H1 (cell line): ENCODE results near the gene FRMPD4. TPM values are rescaled to one million over a fixed set of nuclear protein-coding genes. Genes with fewer than 3 reads are reported as not detected.

Experiments
- CTCF ChIA-PET: fragments of 300-600 bp; sonication (Branson Sonifier 250); formaldehyde crosslinking; loops from one replicate; lab custom pipeline; 2021; ENCODE audit not compliant: partially characterized antibody; lab: Charles Lee
- POLR2A ChIA-PET: fragments of 300-600 bp; sonication (Branson Sonifier 250); formaldehyde crosslinking; loops from one replicate; lab custom pipeline; 2021; ENCODE audit warnings: inconsistent platforms; ENCODE audit not compliant: partially characterized antibody; lab: Charles Lee
- DNase-seq, 2 experiments: peaks; one replicate each; pipeline versions ENCODE4 v3.0.0 to v3.0.0-alpha.2; 2010 to 2022; ENCODE audit warnings: low spot score in 2 of 2, low read depth in 1 of 2, mixed read lengths in 1 of 2
- FAIRE-seq: peaks from 2 replicates; lab custom pipeline; 2011; peaks lifted over from hg19 to GRCh38; lab: Jason Lieb, UNC
- H2AFZ ChIP-seq: 2 replicates; pipeline ENCODE4 v1.8.1; 2012; ENCODE audit warnings: low read length, inconsistent platforms
- H2AK5ac ChIP-seq: 2 replicates; pipeline ENCODE4 v1.6.1; 2013; ENCODE audit warnings: low read depth, low read length
- H2BK120ac ChIP-seq: replicated peaks from 2 replicates; pipeline ENCODE3; 2013; ENCODE audit warnings: low read depth, low read length, inconsistent platforms
- H2BK12ac ChIP-seq: 2 replicates; pipeline ENCODE4 v1.6.1; 2013; ENCODE audit warnings: low read depth, low read length
- H2BK15ac ChIP-seq: 2 replicates; pipeline ENCODE4 v1.6.1; 2013; ENCODE audit warnings: low read length
- H2BK20ac ChIP-seq: 2 replicates; pipeline ENCODE4 v1.6.1; 2013; ENCODE audit warnings: low read length
- H2BK5ac ChIP-seq: 2 replicates; pipeline ENCODE4 v1.6.1; 2013; ENCODE audit warnings: low read depth, low read length
- H3K14ac ChIP-seq: 2 replicates; pipeline ENCODE4 v1.6.1; 2013; ENCODE audit warnings: inconsistent platforms; ENCODE audit not compliant: insufficient read length
- H3K18ac ChIP-seq: 2 replicates; pipeline ENCODE4 v1.6.1; 2013; ENCODE audit warnings: low read length; ENCODE audit errors: extremely low read depth
- H3K23ac ChIP-seq: 2 replicates; pipeline ENCODE4 v1.6.1; 2013; ENCODE audit warnings: inconsistent platforms; ENCODE audit not compliant: insufficient read length
- H3K23me2 ChIP-seq: 2 replicates; pipeline ENCODE4 v1.6.1; 2013; ENCODE audit warnings: low read depth, low read length
- H3K27ac ChIP-seq: 2 replicates; pipeline ENCODE4 v1.6.1; 2011; ENCODE audit warnings: low read depth, low read length, inconsistent platforms
- H3K27me3 ChIP-seq, 4 experiments: replicated peaks in 1 of 4; 1 replicate in 1 of 4; 2 replicates in 3 of 4; pipeline versions ENCODE4 v1.6.1 to v1.8.1; 2011 to 2013; ENCODE audit warnings: low read length in 3 of 4, mild to moderate bottlenecking in 3 of 4, inconsistent platforms in 2 of 4, mixed read lengths in 2 of 4, moderate library complexity in 1 of 4; ENCODE audit not compliant: control insufficient read depth in 3 of 4, insufficient read depth in 3 of 4; ENCODE audit errors: extremely low read depth in 1 of 4
- H3K36me3 ChIP-seq, 4 experiments: 2 replicates each; pipeline versions ENCODE4 v1.6.1 to v1.8.1; 2011 to 2013; ENCODE audit warnings: mild to moderate bottlenecking in 4 of 4, low read length in 3 of 4, moderate library complexity in 2 of 4, control low read depth in 1 of 4, inconsistent platforms in 1 of 4; ENCODE audit not compliant: insufficient read depth in 4 of 4, control insufficient read depth in 2 of 4
- H3K4ac ChIP-seq: replicated peaks from 2 replicates; pipeline ENCODE3; 2013; ENCODE audit warnings: low read length, low read depth, mixed read lengths, inconsistent platforms; ENCODE audit not compliant: insufficient read length
- H3K4me1 ChIP-seq, 4 experiments: replicated peaks in 1 of 4; 1 replicate in 1 of 4; 2 replicates in 3 of 4; pipeline versions ENCODE4 v1.6.1 to v1.8.1; 2011 to 2013; ENCODE audit warnings: low read length in 3 of 4, inconsistent platforms in 2 of 4, mixed read lengths in 1 of 4; ENCODE audit not compliant: insufficient read depth in 4 of 4, control insufficient read depth in 3 of 4
- H3K4me2 ChIP-seq, 2 experiments: 2 replicates each; pipeline versions ENCODE4 v1.6.1 to v1.8.1; 2011 to 2013; ENCODE audit warnings: low read depth in 2 of 2, low read length in 2 of 2, control low read depth in 1 of 2, inconsistent platforms in 1 of 2, mild to moderate bottlenecking in 1 of 2; ENCODE audit not compliant: insufficient read depth in 1 of 2
- H3K4me3 ChIP-seq, 4 experiments: fragments of 200-600, 300-600 bp in 1 of 4; sonication (generic), shearing (Covaris generic), sonication (Bioruptor Twin) in 1 of 4; 2 replicates each; pipeline versions ENCODE4 v1.5.1 to v1.8.1; 2011 to 2016; ENCODE audit warnings: low read length in 4 of 4, low read depth in 3 of 4, control low read depth in 2 of 4, inconsistent platforms in 2 of 4, mild to moderate bottlenecking in 2 of 4, mixed read lengths in 1 of 4, moderate library complexity in 1 of 4; ENCODE audit not compliant: insufficient read depth in 2 of 4; ENCODE audit errors: extremely low read depth in 1 of 4
- H3K56ac ChIP-seq: replicated peaks from 2 replicates; pipeline ENCODE3; 2013; ENCODE audit warnings: low read depth, mild to moderate bottlenecking, mixed read lengths, low read length, inconsistent platforms; ENCODE audit not compliant: insufficient read length
- H3K79me1 ChIP-seq: 2 replicates; pipeline ENCODE4 v1.6.1; 2013; ENCODE audit warnings: low read depth, low read length, control low read depth
- H3K79me2 ChIP-seq, 2 experiments: 2 replicates each; pipeline versions ENCODE4 v1.6.1 to v1.8.1; 2012 to 2013; ENCODE audit warnings: low read length in 2 of 2, mild to moderate bottlenecking in 2 of 2, inconsistent platforms in 1 of 2; ENCODE audit not compliant: insufficient read depth in 2 of 2, control insufficient read depth in 1 of 2
- H3K9ac ChIP-seq, 4 experiments: replicated peaks in 1 of 4; 1 replicate in 1 of 4; 2 replicates in 3 of 4; pipeline versions ENCODE4 v1.6.1 to v1.8.1; 2011 to 2013; ENCODE audit warnings: low read depth in 3 of 4, low read length in 3 of 4, control low read depth in 2 of 4, mild to moderate bottlenecking in 2 of 4, moderate library complexity in 2 of 4, inconsistent platforms in 1 of 4; ENCODE audit errors: extremely low read depth in 1 of 4
- H3K9me3 ChIP-seq, 2 experiments: 2 replicates each; pipeline versions ENCODE4 v1.6.1 to v1.8.1; 2012 to 2013; ENCODE audit warnings: mild to moderate bottlenecking in 2 of 2, moderate library complexity in 2 of 2, control low read depth in 1 of 2, inconsistent platforms in 1 of 2, low read depth in 1 of 2, low read length in 1 of 2, mixed read lengths in 1 of 2; ENCODE audit not compliant: insufficient read depth in 2 of 2
- H4K20me1 ChIP-seq, 2 experiments: replicated peaks in 1 of 2; 2 replicates each; pipeline versions ENCODE3 to v1.8.1; 2011 to 2013; ENCODE audit warnings: inconsistent platforms in 2 of 2, low read length in 2 of 2, mild to moderate bottlenecking in 1 of 2; ENCODE audit not compliant: insufficient read depth in 2 of 2, control insufficient read depth in 1 of 2
- H4K5ac ChIP-seq: 2 replicates; pipeline ENCODE4 v1.6.1; 2013; ENCODE audit warnings: low read length, low read depth, mixed read lengths, inconsistent platforms; ENCODE audit not compliant: insufficient read length
- H4K8ac ChIP-seq: 2 replicates; pipeline ENCODE4 v1.8.0; 2013; ENCODE audit warnings: mild to moderate bottlenecking, moderate library complexity, low read length, inconsistent platforms; ENCODE audit not compliant: insufficient read depth; ENCODE audit errors: extremely low read depth
- H4K91ac ChIP-seq: replicated peaks from 2 replicates; pipeline ENCODE3; 2013; ENCODE audit warnings: low read length, mixed read lengths, inconsistent platforms; ENCODE audit not compliant: insufficient read length
- CTCF ChIP-seq, 3 experiments: IDR thresholded peaks; 1 replicate in 2 of 3; 2 replicates in 1 of 3; pipeline versions ENCODE4 v1.5.1 to v1.6.1; 2011; ENCODE audit warnings: low read length in 3 of 3, mild to moderate bottlenecking in 3 of 3, inconsistent platforms in 2 of 3, low read depth in 1 of 3, moderate library complexity in 1 of 3; ENCODE audit not compliant: insufficient read depth in 1 of 3; ENCODE audit errors: control extremely low read depth in 1 of 3
- HDAC2 ChIP-seq, 2 experiments: fragments of 300-600 bp in 1 of 2; sonication (generic) in 1 of 2; IDR thresholded peaks; 2 replicates each; pipeline ENCODE4 v1.6.1; 2011 to 2012; ENCODE audit warnings: low read depth in 2 of 2, low read length in 2 of 2, mild to moderate bottlenecking in 2 of 2, moderate library complexity in 2 of 2, borderline replicate concordance in 1 of 2, inconsistent platforms in 1 of 2
- MAX ChIP-seq: IDR thresholded peaks from 2 replicates; pipeline ENCODE4 v1.6.1; 2012; ENCODE audit warnings: inconsistent platforms
- RAD21 ChIP-seq, 2 experiments: IDR thresholded peaks in 1 of 2; conservative IDR thresholded peaks in 1 of 2; 2 replicates each; pipeline ENCODE4 v1.6.1; 2011; ENCODE audit warnings: low read depth in 2 of 2, low read length in 2 of 2, improper control_type of control experiment in 1 of 2, inconsistent platforms in 1 of 2, mild to moderate bottlenecking in 1 of 2, moderate library complexity in 1 of 2
- SIRT6 ChIP-seq: IDR thresholded peaks from one replicate; pipeline ENCODE4 v1.7.1; 2012; ENCODE audit warnings: low read length, inconsistent platforms
- TAF7 ChIP-seq: optimal IDR thresholded peaks from 2 replicates; pipeline ENCODE3; 2011; ENCODE audit warnings: low read depth, mild to moderate bottlenecking, inconsistent platforms, low read length, moderate library complexity, borderline replicate concordance
- TBP ChIP-seq: IDR thresholded peaks from 2 replicates; pipeline ENCODE4 v1.6.1; 2011; ENCODE audit warnings: low read depth, low read length, improper control_type of control experiment
- WGBS, 2 experiments: shearing (Covaris generic) in 1 of 2; methylation state at CpG; one replicate each; pipeline versions ENCODE4 v1.1.6 to v1.1.7; 2013 to 2015; ENCODE audit warnings: low lambda C conversion rate in 2 of 2, mixed read lengths in 2 of 2, inconsistent platforms in 1 of 2, low coverage in 1 of 2, missing lambda C conversion rate in 1 of 2; ENCODE audit not compliant: insufficient replicate concordance in 2 of 2, insufficient coverage in 1 of 2, insufficient read length in 1 of 2; ENCODE audit errors: extremely low coverage in 1 of 2, missing lambda C conversion rate in 1 of 2; 5-methylcytosine and 5-hydroxymethylcytosine counted together
- polyA plus RNA-seq, 7 experiments: library from polyadenylated mRNA; depleted of rRNA in 3 of 7; stranded (reverse) in 5 of 7; unstranded in 2 of 7; fragments of >200 nt in 5 of 7; fragments of 200-250 nt in 2 of 7; gene quantifications; 1 replicate in 5 of 7; 2 replicates in 1 of 7; 4 replicates in 1 of 7; pipeline versions ENCODE4 v1.2.1 to v1.2.3, GENCODE V29; 2011 to 2013; ENCODE audit warnings: missing spikeins in 2 of 7, mixed read lengths in 2 of 7
- total RNA-seq: library from RNA; stranded (reverse); fragmentation: NEBNext Ultra II Directional; extraction: Animal tissue kit (Norgen Biotek cat#: 25700); gene quantifications from 2 replicates; pipeline ENCODE4 v1.2.1, GENCODE V29; 2021

The FRMPD4 gene
- total and polyA plus RNA-seq, 2 of the 8 experiments (the other 6 are each of a cell fraction or from before 2014, with no cell fraction given) = 0.02 to 0.37 TPM

GRCh38 chrX:12239356-12240082 lies 101.2 kb downstream of the FRMPD4 start:
- Histone ChIP-seq H3K14ac (no peak overlapping the region), H3K4me2 (no peak overlapping the region), H3K79me2 (no peaks in the 10 kb centered on the region), H2BK20ac (no peak overlapping the region), H3K9ac (no peak overlapping the region), H4K20me1 (no peaks in the 10 kb centered on the region), H2BK12ac (no peak overlapping the region), H4K5ac (no peak overlapping the region), H3K9me3 (no peaks in the 10 kb centered on the region), H2AFZ (no peak overlapping the region), H3K23ac (no peak overlapping the region), H3K79me1 (no peaks in the 10 kb centered on the region), H3K56ac (no peak overlapping the region), H3K18ac (no peak overlapping the region), H2BK5ac (no peak overlapping the region), H2AK5ac (no peak overlapping the region), H3K23me2 (no peaks in the 10 kb centered on the region), H3K27me3 (no peaks in the 10 kb centered on the region), H3K4me1 (no peaks in the 10 kb centered on the region), H2BK15ac (no peak overlapping the region), H3K4me3 (no peak overlapping the region), H4K91ac (no peak overlapping the region), H3K4ac (no peak overlapping the region), H3K27ac (no peak overlapping the region), H2BK120ac (no peak overlapping the region), H4K8ac (no peak overlapping the region), H3K36me3 (no peaks in the 10 kb centered on the region)
- CTCF ChIA-PET = no interaction called here
- WGBS, 2 experiments = 86% methylated on average over 5 of the region's 5 CpGs; no CpG with 5 or more reads in 1 of the 2 experiments
- FAIRE-seq (no peak), DNase-seq (no peak)
- POLR2A ChIA-PET = no interaction called here
- TF ChIP-seq RAD21 (IDR thresholded peaks at IDR 0.05 in 1 of 2, conservative IDR thresholded peaks at IDR 0.05 in 1 of 2; ENCODE audit: low read depth in 2 of 2, low read length in 2 of 2) (no peak), CTCF (IDR thresholded peaks at IDR 0.05; ENCODE audit: control extremely low read depth in 1 of 3, insufficient read depth in 1 of 3, low read depth in 1 of 3, low read length in 3 of 3) (no peak), TAF7 (no peak), TBP (no peak), HDAC2 (IDR thresholded peaks at IDR 0.05; ENCODE audit: borderline replicate concordance in 1 of 2, low read depth in 2 of 2, low read length in 2 of 2) (no peak), SIRT6 (no peak), MAX (no peak)
